Neural progenitor cell (in vitro differentiated cells): ENCODE results near the gene ZDHHC1. TPM values are rescaled to one million over a fixed set of nuclear protein-coding genes. Genes with fewer than 3 reads are reported as not detected.
A peak's percentile ranks its signal among the peaks of the same experiment; 100 is the strongest.

Experiments
- DNase-seq: peaks from one replicate; pipeline ENCODE4 v3.0.0-alpha.2; 2016; ENCODE audit warnings: low spot score
- H2AFZ ChIP-seq: fragments of 200-600 bp; sonication (generic); replicated peaks from 2 replicates; pipeline ENCODE4 v1.6.1; 2016; ENCODE audit warnings: antibody characterized with exemption
- H3F3A ChIP-seq: fragments of 200-600 bp; sonication (generic); 2 replicates; pipeline ENCODE4 v1.6.1; 2016; ENCODE audit warnings: antibody characterized with exemption, low read depth
- H3K27ac ChIP-seq: fragments of 200-600 bp; sonication (generic); 2 replicates; pipeline ENCODE4 v1.5.1; 2016; ENCODE audit warnings: mild to moderate bottlenecking
- H3K27me3 ChIP-seq: fragments of 200-600 bp; sonication (generic); 2 replicates; pipeline ENCODE4 v1.6.1; 2016; ENCODE audit warnings: mild to moderate bottlenecking, moderate library complexity
- H3K36me3 ChIP-seq: fragments of 200-600 bp; sonication (generic); 2 replicates; pipeline ENCODE4 v1.5.1; 2016
- H3K4me1 ChIP-seq: fragments of 200-600 bp; sonication (generic); 2 replicates; pipeline ENCODE4 v1.6.1; 2016; ENCODE audit warnings: mixed run types
- H3K4me2 ChIP-seq: fragments of 200-600 bp; sonication (generic); 2 replicates; pipeline ENCODE4 v1.6.1; 2016
- H3K4me3 ChIP-seq: fragments of 200-600 bp; sonication (generic); 2 replicates; pipeline ENCODE4 v1.5.1; 2016
- H3K79me2 ChIP-seq: fragments of 200-600 bp; sonication (generic); 2 replicates; pipeline ENCODE4 v1.6.1; 2016; ENCODE audit warnings: low read depth
- H3K9ac ChIP-seq: fragments of 200-600 bp; sonication (generic); 2 replicates; pipeline ENCODE4 v1.6.1; 2016
- H3K9me3 ChIP-seq: fragments of 200-600 bp; sonication (generic); 2 replicates; pipeline ENCODE4 v1.5.1; 2016; ENCODE audit warnings: low read depth
- H4K20me1 ChIP-seq: fragments of 200-600 bp; sonication (generic); 2 replicates; pipeline ENCODE4 v1.6.1; 2016; ENCODE audit warnings: low read depth
- H3K27ac Mint-ChIP-seq: 3 replicates; pipeline ENCODE4 v1.8.0; 2021; ENCODE audit warnings: mixed read lengths
- H3K27me3 Mint-ChIP-seq: 2 replicates; pipeline ENCODE4 v1.8.0; 2022; ENCODE audit warnings: low read depth, mild to moderate bottlenecking, inconsistent platforms, moderate library complexity, mixed read lengths; ENCODE audit not compliant: insufficient read depth
- H3K36me3 Mint-ChIP-seq: 3 replicates; pipeline ENCODE4 v1.8.0; 2021; ENCODE audit warnings: mixed read lengths
- H3K4me1 Mint-ChIP-seq: 3 replicates; pipeline ENCODE4 v1.8.0; 2021; ENCODE audit warnings: mixed read lengths
- H3K4me3 Mint-ChIP-seq: 3 replicates; pipeline ENCODE4 v1.8.0; 2021; ENCODE audit warnings: mild to moderate bottlenecking, moderate library complexity, mixed read lengths
- H3K9me3 Mint-ChIP-seq: 3 replicates; pipeline ENCODE4 v1.8.0; 2020; ENCODE audit warnings: mixed read lengths
- CTCF ChIP-seq: fragments of 200-600 bp; sonication (generic); IDR thresholded peaks from 2 replicates; pipeline ENCODE4 v1.5.1; 2017; ENCODE audit warnings: antibody characterized with exemption, mild to moderate bottlenecking
- EZH2 ChIP-seq: fragments of 200-600 bp; sonication (generic); IDR thresholded peaks from 2 replicates; pipeline ENCODE4 v1.6.1; 2017; ENCODE audit warnings: antibody characterized with exemption, mild to moderate bottlenecking, moderate library complexity
- EZH2phosphoT487 ChIP-seq: fragments of 200-600 bp; sonication (generic); IDR thresholded peaks from 2 replicates; pipeline ENCODE4 v1.6.1; 2017; ENCODE audit warnings: antibody characterized with exemption
- total RNA-seq: library from RNA; depleted of rRNA; stranded (reverse); fragments of >200 nt; gene quantifications from 2 replicates; pipeline ENCODE4 v1.2.3, GENCODE V29; 2015; ENCODE audit warnings: low replicate concordance

Gene ZDHHC1
- total RNA-seq, 1 donor from 2014 or later, result 1.5 TPM

DNA sequence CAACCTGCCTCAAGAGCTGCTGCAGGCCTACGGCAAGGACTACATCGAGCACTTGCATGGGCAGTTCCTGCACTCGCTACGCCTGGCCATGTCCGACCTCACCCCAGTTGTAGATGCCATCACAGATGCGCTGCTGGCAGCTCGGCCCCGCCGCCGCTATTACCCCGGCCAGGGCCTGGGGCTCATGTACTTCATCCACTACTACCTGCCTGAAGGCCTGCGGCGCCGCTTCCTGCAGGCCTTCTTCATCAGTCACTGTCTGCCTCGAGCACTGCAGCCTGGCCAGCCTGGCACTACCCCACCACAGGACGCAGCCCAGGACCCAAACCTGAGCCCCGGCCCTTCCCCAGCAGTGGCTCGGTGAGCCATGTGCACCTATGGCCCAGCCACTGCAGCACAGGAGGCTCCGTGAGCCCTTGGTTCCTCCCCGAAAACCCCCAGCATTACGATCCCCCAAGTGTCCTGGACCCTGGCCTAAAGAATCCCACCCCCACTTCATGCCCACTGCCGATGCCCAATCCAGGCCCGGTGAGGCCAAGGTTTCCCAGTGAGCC, 20.4 kb upstream of the ZDHHC1 start:
- no peak overlapping the region for H3K27ac Mint-ChIP-seq
- no peaks in the 10 kb centered on the region for H3K36me3 ChIP-seq
- H3K27me3 ChIP-seq, result peaks cover 18% of the 10 kb centered on the region

DNA sequence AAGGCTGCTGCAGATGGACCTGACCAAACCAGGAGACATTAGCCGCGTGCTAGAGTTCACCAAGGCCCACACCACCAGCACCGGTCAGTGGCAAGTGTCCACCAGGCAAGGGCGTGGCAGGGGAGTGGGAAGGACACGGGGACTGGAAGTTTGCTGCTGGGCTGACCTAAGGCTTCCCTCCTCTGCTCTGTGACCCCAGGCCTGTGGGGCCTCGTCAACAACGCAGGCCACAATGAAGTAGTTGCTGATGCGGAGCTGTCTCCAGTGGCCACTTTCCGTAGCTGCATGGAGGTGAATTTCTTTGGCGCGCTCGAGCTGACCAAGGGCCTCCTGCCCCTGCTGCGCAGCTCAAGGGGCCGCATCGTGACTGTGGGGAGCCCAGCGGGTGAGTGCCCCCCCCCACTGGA, 19.5 kb upstream of the ZDHHC1 start:
- DNase-seq, result peak; percentile 19
- no peaks in the 10 kb centered on the region for H3K9me3 ChIP-seq
- peaks cover 8% of the 10 kb centered on the region for H3F3A ChIP-seq
- no peaks in the 10 kb centered on the region for H3K79me2 ChIP-seq
- peaks cover 13% of the 10 kb centered on the region for H3K4me1 ChIP-seq
- no peak overlapping the region for H3K27ac Mint-ChIP-seq
- no peak overlapping the region for H3K4me2 ChIP-seq
- H3K4me1 Mint-ChIP-seq, result peaks cover 18% of the 10 kb centered on the region
- H4K20me1 ChIP-seq, result no peaks in the 10 kb centered on the region
- H3K4me3 ChIP-seq, result no peak overlapping the region
- peaks cover 19% of the 10 kb centered on the region for H3K27me3 Mint-ChIP-seq
- no peak overlapping the region for H3K4me3 Mint-ChIP-seq
- no peaks in the 10 kb centered on the region for H3K36me3 ChIP-seq
- peaks cover 3% of the 10 kb centered on the region for H3K36me3 Mint-ChIP-seq
- no peak overlapping the region for H3K27ac ChIP-seq
- no peaks in the 10 kb centered on the region for H3K9me3 Mint-ChIP-seq
- no peak overlapping the region for H2AFZ ChIP-seq
- TF ChIP-seq EZH2phosphoT487, result no peak
- no peak overlapping the region for H3K9ac ChIP-seq
- peaks cover 28% of the 10 kb centered on the region for H3K27me3 ChIP-seq

More for the DNA sequence above, 20.4 kb upstream of the ZDHHC1 start:
- Mint-ChIP-seq H3K4me3 (no peak overlapping the region), H3K4me1 (peaks cover 18% of the 10 kb centered on the region), H3K9me3 (no peaks in the 10 kb centered on the region), H3K36me3 (peaks cover 3% of the 10 kb centered on the region), H3K27me3 (peaks cover 16% of the 10 kb centered on the region)
- TF ChIP-seq EZH2phosphoT487, result no peak
- TF ChIP-seq CTCF, result no peak
- TF ChIP-seq EZH2, result no peak
- no peak overlapping the region for H3K4me3 ChIP-seq
- no peak overlapping the region for H2AFZ ChIP-seq
- H3K27ac ChIP-seq, result no peak overlapping the region
- no peak overlapping the region for H3K9ac ChIP-seq
- no peak overlapping the region for H3K4me2 ChIP-seq
- no peaks in the 10 kb centered on the region for H3K79me2 ChIP-seq
- peaks cover 3% of the 10 kb centered on the region for H4K20me1 ChIP-seq
- H3K9me3 ChIP-seq, result no peaks in the 10 kb centered on the region
- peaks cover 3% of the 10 kb centered on the region for H3F3A ChIP-seq
- no peak for DNase-seq
- H3K4me1 ChIP-seq, result peaks cover 10% of the 10 kb centered on the region

DNA sequence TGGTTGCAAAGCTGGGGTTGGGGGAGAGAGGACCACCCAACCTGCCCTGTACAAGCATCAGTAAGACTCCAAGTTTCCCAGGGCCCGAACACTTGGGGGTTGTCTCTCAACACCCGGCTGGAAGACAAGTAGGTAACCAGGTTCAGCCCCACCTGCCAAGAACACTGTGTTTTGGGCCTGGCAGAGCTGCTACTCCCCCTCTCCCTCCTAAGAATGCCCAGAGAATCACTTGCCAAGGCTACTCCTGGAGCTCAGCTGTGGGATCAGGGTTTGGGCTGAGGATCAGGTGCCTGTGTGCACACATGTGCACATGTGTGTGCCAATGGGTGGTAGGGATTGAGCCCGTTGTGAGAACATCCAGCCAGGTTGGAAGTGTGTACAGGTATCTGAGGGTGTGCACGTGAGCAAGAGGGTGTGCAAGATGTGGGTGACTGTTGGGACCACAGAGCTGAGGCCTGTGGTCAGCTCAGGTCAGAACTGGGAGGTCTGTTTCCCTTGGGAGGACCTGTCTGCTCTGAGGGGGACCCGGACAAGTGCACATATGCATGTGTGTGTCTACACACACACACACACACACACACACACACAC, 16.9 kb upstream of the ZDHHC1 start:
- Mint-ChIP-seq H3K36me3 (no peaks in the 10 kb centered on the region), H3K4me1 (peaks cover 26% of the 10 kb centered on the region), H3K27me3 (peaks cover 35% of the 10 kb centered on the region), H3K4me3 (no peak overlapping the region), H3K27ac (peak overlapping the region; percentile 23), H3K9me3 (no peaks in the 10 kb centered on the region)
- no peaks in the 10 kb centered on the region for H4K20me1 ChIP-seq
- H3K79me2 ChIP-seq, result no peaks in the 10 kb centered on the region
- H3K4me3 ChIP-seq, result no peak overlapping the region
- no peaks in the 10 kb centered on the region for H3K36me3 ChIP-seq
- no peak overlapping the region for H3K4me2 ChIP-seq
- H3K4me1 ChIP-seq, result peaks cover 18% of the 10 kb centered on the region
- peaks cover 13% of the 10 kb centered on the region for H3F3A ChIP-seq
- no peak for DNase-seq
- H3K9ac ChIP-seq, result no peak overlapping the region
- TF ChIP-seq EZH2phosphoT487 (no peak), CTCF (no peak), EZH2 (no peak)
- H3K9me3 ChIP-seq, result no peaks in the 10 kb centered on the region
- no peak overlapping the region for H3K27ac ChIP-seq
- no peak overlapping the region for H2AFZ ChIP-seq
- peaks cover 53% of the 10 kb centered on the region for H3K27me3 ChIP-seq

- H3K4me3 ChIP-seq, result no peak overlapping the region
- peak overlapping the region; percentile 94 for H3K4me2 ChIP-seq
- H3K36me3 ChIP-seq, result no peaks in the 10 kb centered on the region
- H3K4me1 Mint-ChIP-seq, result peaks cover 26% of the 10 kb centered on the region
- H3K9ac ChIP-seq, result no peak overlapping the region
- H2AFZ ChIP-seq, result no peak overlapping the region
- H3K27me3 ChIP-seq, result peaks cover 54% of the 10 kb centered on the region
- H3K4me1 ChIP-seq, result peaks cover 18% of the 10 kb centered on the region
- H3K36me3 Mint-ChIP-seq, result no peaks in the 10 kb centered on the region
- no peaks in the 10 kb centered on the region for H4K20me1 ChIP-seq
- no peaks in the 10 kb centered on the region for H3K9me3 Mint-ChIP-seq
- peak overlapping the region; percentile 77 for H3K4me3 Mint-ChIP-seq
- no peaks in the 10 kb centered on the region for H3K9me3 ChIP-seq
- DNase-seq, result no peak
- peaks cover 13% of the 10 kb centered on the region for H3F3A ChIP-seq
- no peaks in the 10 kb centered on the region for H3K79me2 ChIP-seq
- peak overlapping the region; percentile 82 for H3K27ac Mint-ChIP-seq
- no peak for TF ChIP-seq EZH2
- TF ChIP-seq CTCF, result no peak
- no peak for TF ChIP-seq EZH2phosphoT487
- no peak overlapping the region for H3K27ac ChIP-seq
- H3K27me3 Mint-ChIP-seq, result peaks cover 38% of the 10 kb centered on the region
Observed at GRCh38 chr16:67432506-67432890, 16.2 kb upstream of the ZDHHC1 start.
